Skeletal muscle tissue (tissue), 4 donors: ENCODE results near the gene SLC47A2. TPM values are rescaled to one million over a fixed set of nuclear protein-coding genes. Genes with fewer than 3 reads are reported as not detected.

ENCODE experiments used
- H3K27ac ChIP-seq: one replicate; pipeline ENCODE4 v1.7.0; 2013; ENCODE audit warnings: mild to moderate bottlenecking, low read depth, low read length, inconsistent platforms
- H3K27me3 ChIP-seq, 3 donors: one replicate each; pipeline ENCODE4 v1.7.0; 2013; ENCODE audit warnings: low read length in 3 of 3; ENCODE audit not compliant: control insufficient read depth in 3 of 3, insufficient read depth in 3 of 3
- H3K36me3 ChIP-seq, 3 donors: one replicate each; pipeline ENCODE4 v1.7.0; 2013; ENCODE audit warnings: low read length in 3 of 3; ENCODE audit not compliant: control insufficient read depth in 3 of 3, insufficient read depth in 3 of 3
- H3K4me1 ChIP-seq, 3 donors: one replicate each; pipeline ENCODE4 v1.7.0; 2013; ENCODE audit warnings: low read length in 3 of 3, mild to moderate bottlenecking in 3 of 3; ENCODE audit not compliant: control insufficient read depth in 3 of 3, insufficient read depth in 3 of 3
- H3K4me3 ChIP-seq, 3 donors: one replicate each; pipeline ENCODE4 v1.7.0; 2013; ENCODE audit warnings: low read length in 3 of 3
- H3K9ac ChIP-seq, 3 donors: one replicate each; pipeline ENCODE4 v1.7.0; 2013; ENCODE audit warnings: low read length in 3 of 3, mild to moderate bottlenecking in 3 of 3, moderate library complexity in 2 of 3, low read depth in 1 of 3
- H3K9me3 ChIP-seq, 3 donors: one replicate each; pipeline ENCODE4 v1.7.0; 2013; ENCODE audit warnings: low read length in 3 of 3; ENCODE audit not compliant: control insufficient read depth in 3 of 3
- total RNA-seq: library from RNA; depleted of rRNA; stranded (reverse); fragments of >200 nt; gene quantifications from one replicate; pipeline ENCODE4 v1.2.3, GENCODE V29; 2014
- donor health status: Osteomylitis.

Gene SLC47A2
- total RNA-seq, 1 donor from 2014 or later, result not detected

DNA sequence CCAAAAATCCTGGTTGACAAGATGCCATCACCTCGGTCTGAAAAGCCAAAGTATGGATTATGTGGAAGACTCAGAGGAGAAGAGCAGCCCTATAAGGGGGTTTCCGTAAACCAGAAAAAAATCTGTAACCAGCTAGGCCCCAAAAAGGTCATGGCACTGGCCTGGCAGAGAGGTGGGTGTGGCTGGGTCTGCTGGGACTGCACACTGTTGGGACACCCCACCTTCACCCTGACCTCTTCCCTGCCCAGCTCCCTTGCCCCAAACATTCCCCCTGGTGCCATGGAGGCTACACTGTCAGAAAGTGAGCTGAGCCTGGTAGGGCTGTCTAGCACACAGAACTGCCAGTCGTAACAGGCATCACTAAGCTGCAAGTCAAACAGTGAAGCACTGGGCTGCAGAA lies 6.5 kb downstream of the SLC47A2 start:
- H3K36me3 ChIP-seq, result no peaks in the 10 kb centered on the region
- H3K27me3 ChIP-seq, result no peaks in the 10 kb centered on the region
- no peaks in the 10 kb centered on the region for H3K4me1 ChIP-seq
- no peak overlapping the region for H3K27ac ChIP-seq
- H3K9me3 ChIP-seq, result no peaks in the 10 kb centered on the region
- H3K9ac ChIP-seq, result no peak overlapping the region
- no peak overlapping the region for H3K4me3 ChIP-seq

DNA sequence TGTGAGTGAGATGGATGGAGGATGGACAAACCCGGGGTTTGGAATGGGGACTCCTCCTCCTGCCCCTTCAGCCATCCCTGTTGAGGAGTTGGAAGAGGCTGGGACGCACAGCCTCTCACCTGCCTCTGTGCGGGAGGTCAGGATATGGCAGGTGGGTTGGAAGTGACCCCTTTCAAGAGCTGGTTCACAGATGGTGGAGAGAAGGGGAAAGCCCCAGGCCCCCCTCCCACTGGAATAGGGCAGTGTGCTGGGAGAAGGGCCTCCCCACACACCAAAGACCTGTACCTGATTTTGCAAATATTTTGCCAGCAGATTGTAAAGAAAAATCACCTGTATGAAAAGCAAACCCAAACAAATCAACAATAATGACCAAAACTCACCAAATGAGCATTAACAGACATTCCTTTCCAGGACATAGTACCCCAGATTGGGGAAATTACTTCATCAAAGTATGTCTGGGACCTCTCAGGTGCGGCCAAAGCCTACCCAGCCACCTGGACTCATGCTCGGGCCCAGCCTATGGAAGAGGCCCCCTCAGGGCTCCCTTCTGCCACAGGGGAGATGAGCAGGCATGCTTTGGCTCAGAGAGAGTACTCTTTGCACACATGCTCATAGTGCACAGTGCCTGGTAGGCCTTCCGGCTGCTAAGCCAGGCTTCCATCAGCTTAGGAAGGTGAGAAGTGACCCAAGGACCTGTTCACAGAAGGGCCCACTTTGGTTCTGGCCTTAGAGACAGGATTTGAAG lies 7.8 kb downstream of the SLC47A2 start:
- Histone ChIP-seq H3K4me3 (no peak overlapping the region), H3K9ac (no peak overlapping the region), H3K9me3 (no peaks in the 10 kb centered on the region), H3K27me3 (no peaks in the 10 kb centered on the region), H3K27ac (no peak overlapping the region), H3K36me3 (no peaks in the 10 kb centered on the region), H3K4me1 (peaks cover 5 to 6% (median 6%) of the 10 kb centered on the region in 3 donors)

DNA sequence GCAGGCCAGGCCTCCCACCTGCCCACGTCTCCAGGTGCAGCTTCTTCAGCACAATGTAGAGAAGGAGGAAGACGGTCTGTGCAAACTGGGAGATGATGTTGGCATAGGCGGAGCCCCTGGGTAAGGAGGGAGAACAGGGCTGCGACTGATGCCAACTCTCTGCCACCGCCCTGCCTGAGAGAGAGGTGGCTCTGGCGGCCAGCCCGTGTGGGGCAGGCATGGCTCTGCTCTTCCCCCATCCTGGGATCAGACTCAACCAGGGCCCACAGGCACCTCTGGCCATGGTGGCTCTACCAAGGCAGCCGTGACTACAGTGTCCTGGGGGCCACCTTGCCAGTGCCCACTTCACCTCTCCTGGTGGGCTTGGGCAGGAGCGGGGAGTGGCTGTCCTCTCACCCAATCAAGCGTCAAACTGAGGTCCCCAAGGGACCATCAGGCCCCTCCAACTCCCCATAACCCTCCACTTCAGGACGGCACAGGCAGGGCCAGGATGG lies 8.6 kb downstream of the SLC47A2 start:
- Histone ChIP-seq H3K27me3 (no peaks in the 10 kb centered on the region), H3K27ac (no peak overlapping the region), H3K9me3 (no peaks in the 10 kb centered on the region), H3K36me3 (no peaks in the 10 kb centered on the region), H3K4me1 (peaks cover 8 to 13% (median 11%) of the 10 kb centered on the region in 3 donors), H3K4me3 (no peak overlapping the region), H3K9ac (no peak overlapping the region)

DNA sequence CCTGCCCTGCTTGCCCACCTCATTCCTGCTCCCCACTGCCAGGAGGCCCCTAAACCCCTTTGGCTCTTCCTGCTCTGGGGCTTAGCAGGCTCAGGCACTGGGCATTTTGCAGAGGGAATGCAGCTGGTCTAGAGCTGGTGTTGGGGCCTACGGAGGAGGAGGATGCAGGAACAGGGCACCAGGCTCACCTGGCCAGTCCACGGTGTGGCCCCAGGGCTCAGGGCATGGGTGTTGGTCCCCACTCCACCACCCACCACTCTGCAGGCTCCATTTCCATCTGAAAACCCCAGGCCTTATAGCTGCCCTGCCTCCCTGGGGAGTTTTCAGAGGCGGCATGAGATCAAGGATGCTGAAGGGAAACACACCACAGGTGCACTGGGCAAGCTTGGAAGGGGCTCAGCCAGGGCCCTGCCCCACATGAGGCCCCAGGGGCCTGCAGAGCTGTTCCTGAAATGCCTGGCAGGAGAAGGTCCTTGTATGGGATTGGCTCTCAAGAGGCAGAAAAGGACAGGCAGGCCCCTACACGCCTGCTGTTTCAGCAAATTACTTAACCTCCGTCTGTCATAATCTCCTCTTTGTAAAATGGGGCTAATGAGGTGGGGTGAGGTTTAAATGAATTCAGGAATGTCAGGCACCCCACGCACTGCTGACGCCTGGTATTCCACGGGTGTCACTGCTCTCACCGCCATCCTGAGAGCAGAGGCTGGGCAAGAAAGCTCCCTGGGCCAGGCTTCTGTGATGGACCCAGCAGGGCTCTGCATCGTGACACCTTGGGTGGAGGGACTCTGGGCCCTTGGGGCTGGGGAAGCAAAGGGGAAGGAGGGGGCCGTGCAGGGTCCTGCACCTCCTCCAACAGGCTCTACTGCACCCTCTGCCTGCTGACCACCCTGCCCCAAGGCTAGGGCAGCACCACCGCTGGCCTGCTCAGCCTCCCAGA lies 9.3 kb downstream of the SLC47A2 start:
- Histone ChIP-seq H3K9ac (no peak overlapping the region), H3K4me3 (no peak overlapping the region), H3K27ac (no peak overlapping the region), H3K36me3 (no peaks in the 10 kb centered on the region), H3K9me3 (no peaks in the 10 kb centered on the region), H3K27me3 (no peaks in the 10 kb centered on the region), H3K4me1 (peaks cover 8 to 13% (median 11%) of the 10 kb centered on the region in 3 donors)

DNA sequence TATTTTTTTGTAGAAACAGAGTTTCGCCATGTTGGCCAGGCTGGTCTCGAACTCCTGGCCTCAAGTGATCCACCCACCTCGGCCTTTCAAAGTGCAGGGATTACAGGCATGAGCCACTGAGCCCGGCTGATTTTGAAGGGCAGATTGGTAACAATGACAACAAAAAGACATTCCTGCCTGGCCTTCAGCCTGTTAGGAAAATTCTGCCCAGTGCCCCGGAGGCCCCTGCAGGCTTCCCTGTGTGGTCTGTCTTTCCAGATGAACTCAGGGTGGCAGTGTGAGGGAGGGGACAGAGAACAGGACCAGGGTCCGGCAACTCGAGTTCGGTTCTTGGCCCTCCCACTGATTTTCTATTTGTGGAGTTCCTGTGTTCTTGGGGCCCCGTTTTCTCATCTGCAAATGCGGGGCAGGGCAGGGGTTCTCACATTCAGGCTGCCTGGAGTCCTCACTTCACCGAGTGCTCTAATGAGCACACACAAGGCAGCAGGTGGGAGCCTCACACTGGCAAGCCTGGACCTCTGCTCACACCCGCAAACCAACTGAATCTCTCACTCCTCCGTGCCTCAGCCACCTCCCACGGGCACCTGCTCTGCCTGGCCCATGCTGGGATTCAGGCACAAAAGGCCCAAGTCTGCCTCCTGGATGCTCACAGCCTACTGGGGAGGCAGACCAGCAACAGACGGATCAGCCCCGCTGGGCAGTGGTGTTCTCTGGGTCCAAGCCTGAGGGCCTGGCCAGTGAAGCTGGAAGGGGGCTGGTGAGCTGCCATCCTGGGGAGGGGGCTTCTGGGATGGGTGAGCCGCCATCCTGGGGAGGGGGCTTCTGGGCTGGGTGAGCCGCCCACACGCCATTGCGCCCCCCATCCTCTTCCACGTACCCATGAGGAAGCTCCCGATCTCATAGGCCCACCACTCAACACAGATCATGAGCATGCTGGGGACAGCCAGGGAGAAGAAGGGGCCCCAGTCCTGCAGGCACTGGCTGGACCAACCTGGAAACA lies 10.3 kb downstream of the SLC47A2 start:
- Histone ChIP-seq H3K36me3 (no peaks in the 10 kb centered on the region), H3K9me3 (no peaks in the 10 kb centered on the region), H3K27ac (no peak overlapping the region), H3K9ac (no peak overlapping the region), H3K4me1 (peaks cover 8 to 13% (median 11%) of the 10 kb centered on the region in 3 donors), H3K27me3 (no peaks in the 10 kb centered on the region), H3K4me3 (no peak overlapping the region)

DNA sequence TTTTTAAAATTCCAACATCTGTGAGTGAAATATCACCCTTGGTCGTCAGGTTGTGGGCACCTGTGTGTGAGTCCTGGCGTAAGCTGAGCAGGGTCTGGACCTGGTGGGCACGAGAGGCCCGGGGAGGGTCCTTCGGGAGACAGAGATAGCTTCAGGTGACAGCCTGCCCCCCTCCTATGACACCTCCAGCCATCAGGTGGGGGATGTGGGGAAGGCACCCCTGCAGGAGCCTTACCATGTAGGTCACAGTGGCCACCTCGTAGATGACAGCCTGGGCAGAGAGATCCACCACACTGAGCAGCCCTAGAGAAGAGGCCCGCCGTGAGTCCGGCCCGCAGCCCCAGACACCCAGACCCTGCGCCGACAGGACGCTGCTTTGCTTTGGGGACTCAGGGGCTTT lies 11.2 kb downstream of the SLC47A2 start:
- Histone ChIP-seq H3K4me1 (peaks cover 8 to 13% (median 11%) of the 10 kb centered on the region in 3 donors), H3K9ac (no peak overlapping the region), H3K36me3 (no peaks in the 10 kb centered on the region), H3K27me3 (no peaks in the 10 kb centered on the region), H3K27ac (no peak overlapping the region), H3K9me3 (no peaks in the 10 kb centered on the region), H3K4me3 (no peak overlapping the region)

DNA sequence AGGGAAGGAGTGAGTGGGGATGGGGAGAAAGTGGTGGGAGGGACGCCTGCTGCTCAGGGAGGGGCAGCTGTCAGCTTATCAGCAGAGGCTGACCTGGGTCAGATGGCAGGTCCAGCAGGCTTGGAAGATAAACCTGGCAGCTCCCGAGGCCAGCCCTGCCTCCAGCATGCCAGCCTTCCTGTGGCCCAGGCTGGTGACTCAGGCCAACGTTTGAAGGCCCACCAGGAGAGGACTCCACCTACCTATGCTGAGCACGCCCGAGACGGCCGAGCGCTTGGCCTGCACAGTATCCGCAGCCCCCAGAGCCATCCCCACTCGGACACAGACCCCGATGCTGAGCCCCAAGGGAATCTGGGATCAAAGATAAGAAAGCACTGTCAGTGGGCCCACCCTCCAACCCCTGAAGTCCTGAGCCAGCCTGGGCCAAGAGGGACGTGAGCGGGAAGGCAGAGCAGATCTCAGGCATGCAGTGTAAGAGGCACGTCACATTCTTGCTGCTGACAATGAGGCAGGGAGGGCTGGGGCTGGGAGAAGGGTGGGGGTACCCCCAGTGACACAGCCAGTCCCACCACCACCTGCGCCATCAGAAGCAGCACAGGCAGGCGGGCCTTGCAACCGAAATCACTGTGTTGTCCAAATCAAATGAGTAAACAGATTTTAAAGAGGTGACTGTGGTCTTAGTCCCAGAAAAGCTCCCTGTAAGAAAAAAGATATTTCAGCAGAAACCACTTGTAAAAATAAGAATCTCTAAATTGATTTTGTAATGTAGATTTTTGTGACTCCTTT lies 12.4 kb downstream of the SLC47A2 start:
- no peaks in the 10 kb centered on the region for H3K9me3 ChIP-seq
- H3K27me3 ChIP-seq, result no peaks in the 10 kb centered on the region
- peaks cover 11 to 13% (median 12%) of the 10 kb centered on the region in 3 donors for H3K4me1 ChIP-seq
- H3K27ac ChIP-seq, result no peak overlapping the region
- H3K9ac ChIP-seq, result no peak overlapping the region
- H3K4me3 ChIP-seq, result no peak overlapping the region
- H3K36me3 ChIP-seq, result no peaks in the 10 kb centered on the region

DNA sequence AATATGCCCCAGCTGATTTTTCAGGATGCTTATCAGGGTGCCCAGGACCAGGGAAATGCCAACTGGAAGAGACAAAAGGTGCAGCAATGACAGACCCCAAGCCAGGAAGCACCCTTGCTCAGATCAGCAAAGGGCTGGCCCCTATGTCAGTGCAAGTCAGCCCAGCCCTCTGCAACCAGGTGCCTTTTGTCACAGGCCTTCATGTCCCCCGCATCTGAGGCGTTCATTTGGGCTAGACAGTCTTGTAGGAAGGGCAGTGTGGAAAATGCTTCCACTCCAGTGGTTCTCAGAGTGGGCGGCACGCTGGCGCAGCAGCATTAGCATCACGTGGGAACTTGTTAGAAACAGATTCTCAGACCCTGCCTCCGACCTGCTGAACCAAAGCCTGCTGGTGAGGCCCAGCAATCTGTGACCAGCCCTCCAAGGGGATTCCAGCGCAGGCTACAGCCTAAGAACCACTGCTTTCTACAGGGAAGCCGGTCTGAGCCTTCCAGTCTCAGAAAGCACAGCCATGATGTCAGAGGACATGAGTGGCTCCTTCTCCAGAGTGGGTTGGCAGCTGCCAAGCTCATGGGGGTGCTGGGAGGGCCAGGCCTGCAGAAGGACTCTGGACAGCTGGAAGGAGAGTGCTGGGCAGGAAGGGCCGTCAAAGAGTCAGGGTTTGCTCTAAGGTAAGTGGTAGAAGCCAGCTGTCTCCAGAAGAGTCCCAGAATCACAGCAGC lies 13.1 kb downstream of the SLC47A2 start:
- Histone ChIP-seq H3K4me3 (no peak overlapping the region), H3K9me3 (no peaks in the 10 kb centered on the region), H3K27me3 (no peaks in the 10 kb centered on the region), H3K9ac (no peak overlapping the region), H3K36me3 (no peaks in the 10 kb centered on the region), H3K27ac (no peak overlapping the region), H3K4me1 (peaks cover 11 to 13% (median 12%) of the 10 kb centered on the region in 3 donors)
